ENCODE data around the gene GJD3.

GJD3 gene

GRCh38 chr17:40315206-40315605, 49.3 kb downstream of the GJD3 start:
- ChIA-PET POLR2A (ENCODE audit: low non-redundant PET) (interaction anchor here (0.5 kb wide), 1 partner anchor 36 kb away, joined by 6 read pairs; no protein-coding TSS in a partner anchor), CTCF (no interaction called here)
- peak overlapping the region; percentile 99 for H3K27ac ChIP-seq
- no peak for DNase-seq (ENCODE audit: low spot score)
- TF ChIP-seq, protein P1, sequence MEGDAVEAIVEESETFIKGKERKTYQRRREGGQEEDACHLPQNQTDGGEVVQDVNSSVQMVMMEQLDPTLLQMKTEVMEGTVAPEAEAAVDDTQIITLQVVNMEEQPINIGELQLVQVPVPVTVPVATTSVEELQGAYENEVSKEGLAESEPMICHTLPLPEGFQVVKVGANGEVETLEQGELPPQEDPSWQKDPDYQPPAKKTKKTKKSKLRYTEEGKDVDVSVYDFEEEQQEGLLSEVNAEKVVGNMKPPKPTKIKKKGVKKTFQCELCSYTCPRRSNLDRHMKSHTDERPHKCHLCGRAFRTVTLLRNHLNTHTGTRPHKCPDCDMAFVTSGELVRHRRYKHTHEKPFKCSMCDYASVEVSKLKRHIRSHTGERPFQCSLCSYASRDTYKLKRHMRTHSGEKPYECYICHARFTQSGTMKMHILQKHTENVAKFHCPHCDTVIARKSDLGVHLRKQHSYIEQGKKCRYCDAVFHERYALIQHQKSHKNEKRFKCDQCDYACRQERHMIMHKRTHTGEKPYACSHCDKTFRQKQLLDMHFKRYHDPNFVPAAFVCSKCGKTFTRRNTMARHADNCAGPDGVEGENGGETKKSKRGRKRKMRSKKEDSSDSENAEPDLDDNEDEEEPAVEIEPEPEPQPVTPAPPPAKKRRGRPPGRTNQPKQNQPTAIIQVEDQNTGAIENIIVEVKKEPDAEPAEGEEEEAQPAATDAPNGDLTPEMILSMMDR (conservative IDR thresholded peaks at IDR 0.05; ENCODE audit: low read depth), result no peak

- peak overlapping the region; percentile 99 for H3K27ac ChIP-seq
- DNase-seq (ENCODE audit: low spot score), result peak; percentile 92
- CTCF ChIA-PET, result interaction anchor here (1.1 kb wide), 1 partner anchor 41 kb away, joined by 4 read pairs; no protein-coding TSS in a partner anchor
- TF ChIP-seq, protein P1 (conservative IDR thresholded peaks at IDR 0.05; ENCODE audit: low read depth), result no peak
- POLR2A ChIA-PET (ENCODE audit: low non-redundant PET), result interaction anchor here (0.5 to 0.8 kb wide), 2 partner anchors 26 to 36 kb away, joined by 3 to 6 read pairs; no protein-coding TSS in a partner anchor
These were observed 50.0 kb downstream of the GJD3 start for GRCh38 chr17:40314584-40314956.

DNA sequence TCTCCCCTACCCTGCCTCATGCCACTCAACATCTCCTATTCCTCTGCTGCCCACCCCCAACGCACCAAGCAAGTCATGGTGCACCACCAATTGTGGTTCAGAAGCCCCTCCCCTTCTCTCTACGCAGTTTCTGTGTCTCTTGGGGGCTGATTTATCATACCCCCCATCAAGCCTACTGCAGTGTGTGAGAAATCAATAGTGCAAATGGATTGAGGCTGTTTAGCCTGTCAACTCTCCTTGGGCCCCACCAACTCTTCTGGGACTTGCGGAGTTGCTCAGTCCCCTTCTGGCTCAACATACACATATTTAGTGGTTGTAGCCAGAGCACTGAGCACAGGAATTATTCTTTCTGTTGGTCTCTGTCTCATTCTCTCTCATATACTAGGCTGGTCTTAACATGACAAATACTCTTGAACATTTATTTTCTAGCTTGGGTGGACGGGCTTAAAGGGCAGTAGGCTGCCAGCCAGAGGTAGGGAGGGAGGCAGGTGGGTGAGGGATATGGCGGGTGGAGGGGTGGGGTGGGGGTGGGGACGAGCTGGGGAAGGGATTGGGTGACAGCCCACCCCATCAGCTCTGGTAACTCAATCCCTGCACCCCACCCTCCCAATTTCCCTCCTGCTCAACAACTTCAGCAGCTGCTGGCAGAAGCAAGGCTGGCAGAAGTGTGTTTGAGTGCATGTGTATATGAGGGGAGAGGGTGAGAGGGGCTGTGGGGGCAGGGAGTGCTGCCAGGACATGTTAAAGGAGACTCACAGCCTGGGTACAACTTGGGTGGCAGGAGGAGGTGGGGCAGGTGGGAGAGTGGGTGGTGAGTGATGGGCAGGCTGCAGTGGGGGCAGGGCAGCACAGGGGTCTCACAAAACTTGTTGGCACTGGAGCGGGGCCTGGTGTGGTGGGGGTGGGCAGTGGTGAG, 50.6 kb downstream of the GJD3 start:
- TF ChIP-seq, protein P1 (conservative IDR thresholded peaks at IDR 0.05; ENCODE audit: low read depth), result no peak
- peak overlapping the region; percentile 99 for H3K27ac ChIP-seq
- CTCF ChIA-PET, result interaction anchor here (0.6 to 1.1 kb wide), 2 partner anchors 29 to 42 kb away, joined by 4 to 5 read pairs; no protein-coding TSS in a partner anchor

More for the DNA sequence above, 50.6 kb downstream of the GJD3 start:
- DNase-seq (ENCODE audit: low spot score), result no peak
- POLR2A ChIA-PET (ENCODE audit: low non-redundant PET), result interaction anchor here (0.7 to 0.8 kb wide), 2 partner anchors 27 to 43 kb away, joined by 3 read pairs; no protein-coding TSS in a partner anchor
